Esophagus mucosa (tissue), 1 donor: ENCODE data around the gene TBL2. TPM values are rescaled to one million over a fixed set of nuclear protein-coding genes. Genes with fewer than 3 reads are reported as not detected.
"Not testable (repeated sequence)": the region's sequence is repeated elsewhere in the genome, so short reads cannot be mapped to it uniquely, and the experiment has no call there.

Experiments used
- ATAC-seq: fragments of 200-7000 bp; cut with Tn5 transposase; one replicate; pipeline ENCODE4 v1.9.1; 2020
- total RNA-seq: library from RNA; stranded (reverse); gene quantifications from one replicate; pipeline ENCODE4 v1.2.4, GENCODE V29; 2023
- donor health status: DM: yes; HTN: yes; CAD: no.

Gene TBL2
- total RNA-seq, 1 donor from 2014 or later: 19.2 TPM

- no peak for ATAC-seq
These were observed 27.3 kb upstream of the TBL2 start for GRCh38 chr7:73605601-73606220.

DNA sequence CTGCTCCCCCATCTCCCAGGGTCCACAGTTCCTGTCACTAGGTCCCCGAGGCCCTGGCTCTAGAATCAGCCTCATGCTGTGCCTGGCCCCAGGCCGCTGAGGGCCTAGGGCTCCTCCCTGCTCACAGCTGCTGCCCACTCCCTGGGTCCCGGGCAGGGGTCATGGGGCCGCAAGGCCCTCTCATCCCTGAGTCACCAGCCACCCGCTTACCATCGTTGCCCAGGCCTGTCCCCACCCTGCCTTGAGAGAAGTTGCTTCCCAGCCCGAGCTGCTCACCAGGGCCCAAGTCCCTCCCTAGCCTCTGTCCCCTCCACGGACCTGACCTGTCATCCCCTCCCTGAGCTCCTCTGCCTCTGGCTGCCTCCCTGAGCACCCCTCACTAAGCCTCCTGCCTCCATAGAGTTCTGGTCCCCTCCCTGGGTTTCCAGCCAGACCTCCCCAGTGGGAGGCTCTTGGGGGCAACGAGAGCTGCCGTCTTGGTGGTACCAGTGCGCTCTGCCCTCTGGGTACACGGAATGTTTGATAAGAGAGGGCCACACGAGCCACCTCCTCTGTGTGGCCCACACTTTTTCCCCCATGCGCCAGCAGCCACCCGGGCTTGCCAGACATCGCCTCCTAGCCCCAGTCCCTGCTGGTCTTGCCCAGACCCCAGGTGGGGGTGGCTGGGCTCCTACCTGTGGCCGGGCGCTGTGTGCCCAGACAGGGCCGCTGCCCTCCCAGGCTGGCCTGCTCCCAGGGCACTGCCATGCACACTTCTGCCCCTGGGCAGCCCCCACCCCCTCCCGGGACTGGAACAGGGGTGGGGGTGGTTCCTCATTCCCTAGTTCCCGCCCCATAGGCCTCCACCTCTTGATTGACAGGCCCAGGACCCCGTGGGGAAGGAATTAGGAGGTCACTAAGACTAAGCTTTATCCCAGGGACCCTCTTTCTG is 24.6 kb upstream of the TBL2 start:
- no peak for ATAC-seq

GRCh38 chr7:73599916-73600315 is 21.5 kb upstream of the TBL2 start:
- ATAC-seq: no peak

DNA sequence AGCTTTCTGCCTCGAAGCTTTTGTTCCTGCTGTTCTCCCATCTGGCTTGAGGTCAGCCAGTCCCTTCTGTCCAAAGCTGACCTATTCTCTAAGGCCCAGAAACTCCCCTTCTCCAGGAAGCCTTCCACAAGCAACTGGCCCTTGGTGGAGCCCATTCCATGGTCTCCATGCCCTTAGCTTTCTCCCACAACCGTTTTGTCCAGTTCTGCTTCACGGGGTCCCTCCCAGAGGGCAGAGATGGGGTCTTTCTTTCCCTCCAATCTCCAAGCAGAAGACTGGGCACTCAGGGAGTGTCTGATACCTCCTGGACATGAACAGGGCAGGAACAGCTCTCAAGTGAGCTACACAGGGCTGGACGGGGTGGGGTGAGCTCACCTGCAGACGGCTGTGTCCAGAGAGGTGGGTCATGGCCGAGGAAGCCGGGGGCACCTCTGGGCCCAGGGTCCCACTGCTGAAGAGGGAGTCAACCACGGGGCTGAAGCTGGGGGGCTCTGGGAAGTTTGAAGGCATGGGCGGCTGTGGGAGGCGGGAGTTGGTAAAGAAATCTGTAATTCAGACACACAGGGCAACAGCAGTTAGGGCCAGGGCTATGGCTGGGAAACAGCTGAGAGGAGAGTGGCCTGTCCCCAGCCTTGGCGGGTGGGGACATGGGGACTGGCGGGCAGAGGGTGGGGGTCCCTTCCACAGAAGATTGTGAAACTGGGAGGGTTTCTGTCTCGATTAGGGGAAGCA is 20.9 kb upstream of the TBL2 start:
- no peak for ATAC-seq

- no peak for ATAC-seq
These were observed 19.8 kb upstream of the TBL2 start for GRCh38 chr7:73597978-73598782.

DNA sequence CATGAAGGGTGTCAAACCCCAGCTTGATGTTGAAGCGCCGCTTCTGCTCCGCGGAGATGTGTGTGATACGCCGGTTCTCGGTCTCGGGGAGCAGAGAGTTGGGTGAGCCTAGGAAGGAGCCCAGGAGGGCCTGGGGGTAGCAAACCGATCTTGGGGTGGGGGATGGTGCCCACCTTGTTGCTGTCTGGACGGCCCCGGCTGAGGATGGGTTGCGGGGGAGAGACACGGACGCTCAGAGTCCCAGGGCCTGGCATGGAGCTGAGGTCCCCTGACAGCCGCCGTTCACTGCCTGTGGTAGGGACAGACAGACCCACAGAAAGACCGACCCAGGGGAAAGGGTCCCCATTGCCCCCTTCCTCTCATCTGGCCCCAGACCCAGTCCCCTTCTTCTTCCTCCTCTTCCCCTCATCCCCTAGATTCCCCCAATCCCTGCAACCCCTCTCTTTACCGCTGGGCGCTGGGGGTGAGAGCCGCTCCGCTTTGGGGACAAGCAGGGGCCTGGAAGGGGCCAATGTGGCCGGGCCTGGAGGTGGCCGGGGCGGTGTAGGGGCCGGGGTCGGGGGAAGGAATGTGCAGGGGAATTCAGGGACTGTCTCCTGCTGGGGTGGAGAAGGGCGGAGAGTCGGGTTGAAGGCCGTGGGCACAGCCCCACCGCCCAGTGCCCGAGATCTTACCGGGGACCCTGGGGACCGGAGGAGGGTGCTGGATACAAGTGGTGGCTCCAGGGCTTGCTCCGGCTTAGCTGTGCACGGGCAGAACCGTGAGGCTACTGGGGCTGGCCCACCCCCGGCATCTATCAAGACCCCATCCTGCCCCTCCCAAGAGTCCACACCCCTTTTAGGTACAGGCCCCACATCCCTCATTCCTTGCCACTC is 18.0 kb upstream of the TBL2 start:
- no peak for ATAC-seq

- no peak for ATAC-seq
These were observed 17.0 kb upstream of the TBL2 start for GRCh38 chr7:73595358-73595757.

DNA sequence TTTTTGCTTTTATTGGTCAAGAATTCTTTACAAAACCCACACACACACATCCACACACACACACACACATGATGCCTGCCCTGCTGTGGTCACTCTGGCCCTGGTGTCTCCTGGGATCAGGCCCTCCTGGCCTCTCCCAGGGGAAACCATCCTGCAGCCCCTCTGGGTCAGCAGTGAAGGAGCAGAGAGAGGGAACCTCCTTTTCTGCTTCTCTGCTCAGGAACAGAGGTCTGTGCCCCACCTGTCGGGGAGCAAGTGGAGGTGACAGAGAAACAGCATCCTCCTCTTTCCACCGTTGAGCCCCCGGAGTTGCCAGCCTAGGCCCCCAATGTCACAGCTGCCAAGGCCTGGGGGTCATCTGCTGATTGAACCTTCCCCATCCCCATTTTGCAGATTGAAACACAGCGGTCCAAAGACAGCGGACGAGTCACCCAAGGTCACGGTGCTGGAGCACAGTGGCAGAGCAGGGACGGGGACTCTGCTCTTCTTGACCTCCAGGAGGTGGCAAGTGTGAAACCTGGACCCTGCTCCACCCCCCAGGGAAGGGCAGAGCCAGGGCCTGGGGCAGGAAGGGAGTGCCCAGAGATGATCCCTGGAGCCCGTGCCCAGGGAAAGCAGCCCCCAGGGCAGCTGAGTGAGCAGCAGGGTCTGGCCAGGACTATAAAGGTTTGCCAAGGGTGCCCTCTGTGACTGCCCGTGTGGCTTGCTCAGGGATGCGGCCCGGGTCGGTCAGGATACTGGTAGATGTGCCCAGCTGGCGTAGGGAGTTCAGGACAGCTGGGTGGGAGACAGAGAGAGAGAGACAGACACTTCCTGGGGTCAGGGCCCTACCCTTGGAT is 15.0 kb upstream of the TBL2 start:
- ATAC-seq: no peak

GRCh38 chr7:73586911-73587310 is 8.5 kb upstream of the TBL2 start:
- no peak for ATAC-seq

DNA sequence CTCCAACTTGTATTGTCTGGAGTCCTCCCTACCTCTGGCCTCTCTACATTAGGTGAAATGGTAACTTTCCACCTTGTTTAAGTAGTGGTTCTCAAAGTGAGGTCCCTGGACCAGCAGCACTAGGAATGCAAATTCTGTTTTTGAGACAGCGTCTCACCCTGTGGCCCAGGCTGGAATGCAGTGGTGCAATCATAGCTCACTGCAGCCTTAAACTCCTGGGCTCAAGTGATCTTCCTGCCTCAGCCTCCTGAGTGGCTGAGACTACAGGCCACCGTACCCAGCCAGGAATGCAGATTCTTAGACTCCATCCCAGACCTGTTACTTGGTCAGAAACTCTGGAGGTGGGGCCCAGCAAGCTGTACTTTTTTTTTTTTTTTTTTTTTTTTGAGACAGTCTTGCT is 6.8 kb upstream of the TBL2 start:
- ATAC-seq: no peak

DNA sequence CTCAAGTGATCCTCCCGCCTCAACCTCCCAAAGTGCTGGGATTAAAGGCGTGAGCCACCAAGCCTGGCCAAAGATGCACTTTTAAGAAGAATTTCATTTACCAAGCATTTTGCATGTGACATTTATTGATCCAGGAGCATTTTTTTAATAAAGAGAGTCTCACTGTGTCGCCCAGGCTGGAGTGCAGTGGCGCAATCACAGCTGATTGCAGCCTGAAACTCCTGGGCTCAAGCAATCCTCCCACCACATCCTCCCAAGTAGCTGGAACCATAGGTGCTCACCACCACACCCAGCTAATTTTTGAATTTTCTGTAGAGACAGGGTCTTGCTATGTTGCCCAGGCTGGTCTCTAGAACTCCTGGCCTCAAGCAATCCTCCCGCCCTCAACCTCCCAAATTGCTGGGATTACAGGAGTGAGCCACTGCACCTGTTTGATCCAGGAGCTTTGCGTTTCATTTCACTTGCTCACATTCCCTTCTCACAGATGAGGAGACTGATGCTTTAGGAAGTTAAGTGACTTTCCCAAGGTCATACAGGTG is 4.4 kb upstream of the TBL2 start:
- no peak for ATAC-seq

GRCh38 chr7:73581006-73581405 is 2.6 kb upstream of the TBL2 start:
- not testable (repeated sequence) for ATAC-seq

- ATAC-seq: peak; percentile 13
These were observed 595 bp downstream of the TBL2 start for GRCh38 chr7:73577627-73578341.

DNA sequence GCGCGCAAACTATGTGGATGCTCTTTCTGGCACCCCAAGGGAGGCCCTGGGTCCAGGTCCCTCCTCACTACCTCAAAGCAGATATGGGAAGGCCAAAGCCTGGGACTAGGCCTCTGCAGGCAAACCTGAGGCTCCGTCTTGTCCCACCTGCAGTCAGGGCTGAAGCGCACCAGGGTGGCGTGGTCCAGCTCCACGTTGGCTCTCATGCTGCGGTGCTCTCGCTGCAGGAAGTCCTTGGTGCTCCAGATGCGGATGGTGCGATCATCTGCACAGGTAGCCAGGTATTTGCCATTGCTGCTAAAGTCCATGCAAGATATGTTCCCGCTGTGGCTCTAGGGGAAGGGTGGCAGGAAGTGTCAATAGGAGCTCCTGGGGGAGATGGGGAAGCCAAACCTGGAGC is 4.6 kb downstream of the TBL2 start:
- ATAC-seq: no peak

DNA sequence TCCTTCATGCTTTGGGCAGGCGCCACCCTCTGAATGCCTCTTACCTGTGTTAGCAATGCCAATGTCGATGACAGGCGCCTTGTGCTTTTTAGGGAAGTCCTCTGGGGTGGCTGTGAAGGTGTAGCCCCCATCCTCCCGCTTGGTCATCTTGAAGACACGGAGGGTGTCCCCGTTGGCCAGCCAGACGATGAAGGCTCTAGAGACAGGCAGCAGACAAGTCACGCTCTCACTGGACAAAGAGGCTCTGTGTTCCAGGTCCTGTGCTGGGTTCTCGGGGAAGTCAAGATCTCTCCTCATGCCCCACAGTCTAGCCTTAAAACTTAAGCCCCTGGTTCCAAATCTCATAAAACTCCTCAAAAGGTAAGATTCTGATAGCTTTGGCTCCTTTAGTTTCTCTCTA is 5.1 kb downstream of the TBL2 start:
- ATAC-seq: no peak

- ATAC-seq: no peak
These were observed 5.6 kb downstream of the TBL2 start for GRCh38 chr7:73572767-73573186.

DNA sequence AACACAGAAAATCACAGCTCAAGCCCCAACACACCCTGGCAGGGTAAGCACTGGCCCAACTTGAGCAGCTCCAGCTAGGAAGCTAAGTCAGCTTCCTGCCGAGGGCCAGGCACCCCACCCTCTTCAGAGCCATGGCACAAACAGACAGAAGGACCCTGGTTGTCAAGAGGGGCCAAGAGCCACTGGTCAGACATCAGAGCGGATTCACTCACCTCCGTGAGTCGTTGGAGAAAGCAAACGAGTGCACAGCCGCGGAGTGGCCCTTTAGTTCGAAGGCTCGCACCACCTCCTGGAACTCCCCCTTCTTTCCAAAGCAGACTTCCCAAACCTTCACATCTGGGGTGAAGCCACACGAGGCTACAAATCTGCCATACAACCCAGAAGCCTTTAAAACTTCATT is 7.4 kb downstream of the TBL2 start:
- ATAC-seq: no peak

- no peak for ATAC-seq
These were observed 7.9 kb downstream of the TBL2 start for GRCh38 chr7:73570521-73570920.

DNA sequence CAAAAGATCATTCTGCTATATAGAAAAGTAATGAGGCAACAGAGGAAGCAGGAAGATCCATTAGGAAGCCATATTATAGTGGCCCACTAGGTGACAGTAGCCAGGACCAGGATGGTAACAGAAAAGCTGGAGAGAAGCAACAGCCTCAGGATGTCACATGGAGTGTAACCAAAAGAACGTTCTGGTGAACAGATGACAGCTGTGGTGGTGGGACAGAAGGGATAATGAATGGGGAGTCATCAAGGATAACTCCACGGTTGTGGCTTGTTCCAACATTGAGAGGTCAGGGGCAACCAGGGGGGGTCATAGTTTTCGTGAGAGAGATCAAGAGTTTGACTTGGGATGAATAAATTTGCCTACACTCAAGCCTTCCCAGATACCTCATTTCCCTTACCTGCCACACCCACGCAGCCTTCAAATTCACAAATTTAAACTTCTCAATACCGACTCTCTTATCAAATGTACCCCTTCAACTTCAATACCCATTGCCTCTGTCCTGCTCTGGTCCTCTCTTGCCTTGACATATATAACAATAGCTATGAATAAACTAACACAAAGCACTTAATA is 9.3 kb downstream of the TBL2 start:
- ATAC-seq: no peak
